NOMO-1 treated with DMSO at 0.1 percent for 48 hours (cell line): Measurements from ENCODE around the gene TMEM259.

Source experiments
- DNase-seq: peaks from one replicate; lab custom pipeline; 2025; ENCODE audit not compliant: unreplicated experiment; lab: John Stamatoyannopoulos, UW

The TMEM259 gene

GRCh38 chr19:964116-964520 is 56.8 kb downstream of the TMEM259 start:
- DNase-seq, result no peak

- DNase-seq, result no peak
These were observed 57.4 kb downstream of the TMEM259 start for GRCh38 chr19:963486-963951.

GRCh38 chr19:962683-963400 is 58.1 kb downstream of the TMEM259 start:
- DNase-seq, result no peak

DNA sequence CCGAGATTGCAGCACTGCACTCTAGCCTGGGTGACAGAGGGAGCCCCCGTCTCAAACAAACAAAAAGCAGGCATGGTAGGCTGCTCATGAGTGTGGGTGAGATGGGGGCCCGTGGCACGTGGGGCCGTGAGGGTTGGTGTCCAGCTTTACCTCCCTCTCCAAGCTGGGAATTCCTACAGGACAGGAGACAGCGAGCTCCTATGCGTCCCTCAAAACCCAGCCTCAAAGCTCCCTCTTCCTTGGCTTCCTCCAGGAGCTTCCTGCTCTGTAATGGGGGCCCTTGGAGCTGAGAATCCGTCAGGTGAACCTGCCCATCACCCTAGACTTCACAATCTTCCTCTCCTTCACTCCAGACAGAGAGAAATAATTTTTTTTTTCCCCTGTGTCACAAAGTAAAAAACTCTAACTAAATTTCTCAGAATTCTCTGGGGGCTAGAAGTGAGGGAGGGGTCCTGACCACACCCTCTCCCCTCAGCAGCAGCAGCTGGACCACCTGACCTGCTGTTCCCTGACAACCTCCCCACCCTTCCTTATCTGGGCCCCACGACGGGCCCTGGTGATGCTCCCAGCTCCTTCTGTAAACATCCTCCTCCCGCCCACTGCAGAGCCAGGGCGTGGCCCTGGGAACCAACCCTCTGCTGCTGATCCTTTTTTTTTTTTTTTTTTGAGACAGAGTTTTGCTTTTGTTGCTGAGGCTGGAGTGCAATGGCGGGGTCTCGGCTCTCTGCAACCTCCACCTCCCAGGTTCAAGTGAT is 58.9 kb downstream of the TMEM259 start:
- no peak for DNase-seq

DNA sequence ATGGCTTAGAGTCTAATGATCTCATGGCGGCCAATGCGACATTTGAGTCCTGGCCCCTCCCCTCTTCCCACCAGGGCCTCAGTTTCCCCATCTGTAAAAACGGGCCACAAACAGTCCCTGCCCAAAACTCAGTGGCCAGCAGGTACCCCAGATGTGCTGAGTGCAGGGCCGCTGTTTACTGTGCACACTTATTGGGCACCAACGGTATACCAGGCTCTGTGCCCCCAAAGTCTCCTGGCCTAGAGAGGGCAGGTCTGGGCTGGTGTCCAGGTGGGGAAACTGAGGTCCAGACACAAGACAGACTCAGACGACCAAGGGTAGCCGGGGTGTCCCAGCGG is 60.4 kb downstream of the TMEM259 start:
- no peak for DNase-seq

DNA sequence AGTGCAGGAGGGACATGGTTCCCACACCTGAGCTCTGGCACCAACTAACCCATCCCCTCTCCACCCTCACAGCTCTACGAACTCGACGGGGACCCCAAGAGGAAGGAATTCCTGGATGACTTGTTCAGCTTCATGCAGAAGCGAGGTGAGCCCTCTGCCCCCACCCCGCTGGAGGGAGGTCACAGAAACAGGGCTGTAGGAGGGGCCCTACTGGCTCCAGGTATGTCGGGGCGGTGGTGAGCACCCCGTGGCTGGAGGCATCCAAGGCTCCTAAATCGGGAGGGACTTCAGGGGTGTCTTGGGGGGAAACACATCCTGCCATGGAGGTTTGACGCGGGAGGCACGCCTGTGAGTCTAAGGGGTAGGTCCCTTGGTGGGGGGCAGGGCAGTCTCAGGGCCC is 60.9 kb downstream of the TMEM259 start:
- no peak for DNase-seq
